SK-N-SH treated with all-trans-retinoic acid at 6 μM for 48 hours (cell line): ENCODE results near the gene KCNK4.

Source experiments
- ARNTL ChIP-seq: fragments of 450-650 bp; formaldehyde crosslinking; IDR thresholded peaks from 2 replicates; pipeline ENCODE4 v1.5.0; 2020; ENCODE audit warnings: low read depth, mild to moderate bottlenecking, moderate library complexity, borderline replicate concordance
- ESRRG ChIP-seq: fragments of 250-450 bp; sonication (Bioruptor Pico); IDR thresholded peaks from 2 replicates; pipeline ENCODE4 v1.6.1; 2021; ENCODE audit warnings: mild to moderate bottlenecking
- GLIS3 ChIP-seq: fragments of 250-450 bp; sonication (Bioruptor Pico); IDR thresholded peaks from 2 replicates; pipeline ENCODE4 v1.5.0; 2020; ENCODE audit warnings: mild to moderate bottlenecking, moderate library complexity
- OSR1 ChIP-seq: fragments of 250-450 bp; sonication (Bioruptor Pico); IDR thresholded peaks from 2 replicates; pipeline ENCODE4 v1.8.0; 2022; ENCODE audit warnings: moderate library complexity, mild to moderate bottlenecking, inconsistent platforms
- RARB ChIP-seq: fragments of 250-450 bp; sonication (Bioruptor Pico); IDR thresholded peaks from 2 replicates; pipeline ENCODE4 v1.8.0; 2021; ENCODE audit warnings: mild to moderate bottlenecking, moderate library complexity
- TCF4 ChIP-seq: fragments of 250-450 bp; sonication (Bioruptor Pico); IDR thresholded peaks from 2 replicates; pipeline ENCODE4 v1.8.0; 2021; ENCODE audit warnings: mild to moderate bottlenecking, moderate library complexity, borderline replicate concordance
- ZFP3 ChIP-seq: fragments of 250-450 bp; sonication (Bioruptor Pico); IDR thresholded peaks from 2 replicates; pipeline ENCODE4 v1.5.0; 2020; ENCODE audit warnings: mild to moderate bottlenecking, moderate library complexity
- ZFP30 ChIP-seq: fragments of 450-650 bp; formaldehyde crosslinking; IDR thresholded peaks from 2 replicates; pipeline ENCODE4 v1.5.0; 2022; ENCODE audit warnings: mild to moderate bottlenecking, moderate library complexity
- ZNF8 ChIP-seq: fragments of 450-650 bp; formaldehyde crosslinking; IDR thresholded peaks from 2 replicates; pipeline ENCODE4 v1.5.0; 2020; ENCODE audit warnings: mild to moderate bottlenecking, moderate library complexity
- TF ChIP-seq, protein P1 (sequence below): fragments of 250-450 bp; sonication (Bioruptor Pico); IDR thresholded peaks from 2 replicates; pipeline ENCODE4 v1.8.0; 2020; ENCODE audit warnings: mild to moderate bottlenecking, moderate library complexity, borderline replicate concordance
- TF ChIP-seq, protein P2 (sequence below): fragments of 250-450 bp; sonication (Bioruptor Pico); IDR thresholded peaks from 2 replicates; pipeline ENCODE4 v1.8.0; 2021; ENCODE audit warnings: low read depth, mild to moderate bottlenecking, moderate library complexity, borderline replicate concordance
- TF ChIP-seq, protein P3 (sequence below): fragments of 250-450 bp; sonication (Bioruptor Pico); IDR thresholded peaks from 2 replicates; pipeline ENCODE4 v1.5.0; 2020; ENCODE audit warnings: mild to moderate bottlenecking, moderate library complexity
- TF ChIP-seq, protein P4 (sequence below): fragments of 250-450 bp; sonication (Bioruptor Pico); IDR thresholded peaks from 2 replicates; pipeline ENCODE4 v1.5.1; 2021; ENCODE audit warnings: mild to moderate bottlenecking, moderate library complexity
- TF ChIP-seq, protein P5 (sequence below): fragments of 250-450 bp; sonication (Bioruptor Pico); IDR thresholded peaks from 2 replicates; pipeline ENCODE4 v1.5.1; 2020; ENCODE audit warnings: low read depth, mild to moderate bottlenecking, moderate library complexity

DNA sequence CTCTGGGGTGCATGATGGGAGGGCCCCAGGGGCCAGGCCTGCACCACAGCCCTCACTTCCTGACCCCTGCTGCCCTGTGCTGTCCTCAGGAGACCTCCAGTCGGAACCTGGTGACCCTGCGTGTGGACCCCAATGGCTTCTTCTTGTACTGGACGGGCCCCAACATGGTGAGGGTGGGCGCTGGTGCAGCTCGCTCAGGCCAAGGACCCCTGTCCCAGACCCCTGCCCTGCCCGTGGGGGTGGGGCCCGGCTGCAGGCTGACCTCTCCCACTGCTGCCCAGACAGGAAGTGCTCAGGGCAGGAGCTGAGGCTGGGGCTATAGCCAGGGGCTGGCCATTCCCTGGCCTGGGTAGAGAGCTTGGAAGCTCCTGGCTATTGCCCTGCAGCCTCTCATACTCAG, 36.8 kb upstream of the KCNK4 start:
- TF ChIP-seq TCF4 (CRISPR knock-in tag), result no peak
- TF ChIP-seq ARNTL (CRISPR knock-in tag), result no peak
- TF ChIP-seq GLIS3 (CRISPR knock-in tag), result no peak
- TF ChIP-seq ESRRG (CRISPR knock-in tag), result no peak
- TF ChIP-seq, protein P1, sequence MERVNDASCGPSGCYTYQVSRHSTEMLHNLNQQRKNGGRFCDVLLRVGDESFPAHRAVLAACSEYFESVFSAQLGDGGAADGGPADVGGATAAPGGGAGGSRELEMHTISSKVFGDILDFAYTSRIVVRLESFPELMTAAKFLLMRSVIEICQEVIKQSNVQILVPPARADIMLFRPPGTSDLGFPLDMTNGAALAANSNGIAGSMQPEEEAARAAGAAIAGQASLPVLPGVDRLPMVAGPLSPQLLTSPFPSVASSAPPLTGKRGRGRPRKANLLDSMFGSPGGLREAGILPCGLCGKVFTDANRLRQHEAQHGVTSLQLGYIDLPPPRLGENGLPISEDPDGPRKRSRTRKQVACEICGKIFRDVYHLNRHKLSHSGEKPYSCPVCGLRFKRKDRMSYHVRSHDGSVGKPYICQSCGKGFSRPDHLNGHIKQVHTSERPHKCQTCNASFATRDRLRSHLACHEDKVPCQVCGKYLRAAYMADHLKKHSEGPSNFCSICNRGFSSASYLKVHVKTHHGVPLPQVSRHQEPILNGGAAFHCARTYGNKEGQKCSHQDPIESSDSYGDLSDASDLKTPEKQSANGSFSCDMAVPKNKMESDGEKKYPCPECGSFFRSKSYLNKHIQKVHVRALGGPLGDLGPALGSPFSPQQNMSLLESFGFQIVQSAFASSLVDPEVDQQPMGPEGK, result no peak
- no peak for TF ChIP-seq RARB (CRISPR knock-in tag)
- no peak for TF ChIP-seq ZFP30 (CRISPR knock-in tag)
- no peak for TF ChIP-seq ZNF8 (CRISPR knock-in tag)
- TF ChIP-seq, protein P2, sequence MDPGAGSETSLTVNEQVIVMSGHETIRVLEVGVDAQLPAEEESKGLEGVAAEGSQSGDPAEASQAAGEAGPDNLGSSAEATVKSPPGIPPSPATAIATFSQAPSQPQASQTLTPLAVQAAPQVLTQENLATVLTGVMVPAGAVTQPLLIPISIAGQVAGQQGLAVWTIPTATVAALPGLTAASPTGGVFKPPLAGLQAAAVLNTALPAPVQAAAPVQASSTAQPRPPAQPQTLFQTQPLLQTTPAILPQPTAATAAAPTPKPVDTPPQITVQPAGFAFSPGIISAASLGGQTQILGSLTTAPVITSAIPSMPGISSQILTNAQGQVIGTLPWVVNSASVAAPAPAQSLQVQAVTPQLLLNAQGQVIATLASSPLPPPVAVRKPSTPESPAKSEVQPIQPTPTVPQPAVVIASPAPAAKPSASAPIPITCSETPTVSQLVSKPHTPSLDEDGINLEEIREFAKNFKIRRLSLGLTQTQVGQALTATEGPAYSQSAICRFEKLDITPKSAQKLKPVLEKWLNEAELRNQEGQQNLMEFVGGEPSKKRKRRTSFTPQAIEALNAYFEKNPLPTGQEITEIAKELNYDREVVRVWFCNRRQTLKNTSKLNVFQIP (CRISPR knock-in tag), result no peak
- TF ChIP-seq, protein P3, sequence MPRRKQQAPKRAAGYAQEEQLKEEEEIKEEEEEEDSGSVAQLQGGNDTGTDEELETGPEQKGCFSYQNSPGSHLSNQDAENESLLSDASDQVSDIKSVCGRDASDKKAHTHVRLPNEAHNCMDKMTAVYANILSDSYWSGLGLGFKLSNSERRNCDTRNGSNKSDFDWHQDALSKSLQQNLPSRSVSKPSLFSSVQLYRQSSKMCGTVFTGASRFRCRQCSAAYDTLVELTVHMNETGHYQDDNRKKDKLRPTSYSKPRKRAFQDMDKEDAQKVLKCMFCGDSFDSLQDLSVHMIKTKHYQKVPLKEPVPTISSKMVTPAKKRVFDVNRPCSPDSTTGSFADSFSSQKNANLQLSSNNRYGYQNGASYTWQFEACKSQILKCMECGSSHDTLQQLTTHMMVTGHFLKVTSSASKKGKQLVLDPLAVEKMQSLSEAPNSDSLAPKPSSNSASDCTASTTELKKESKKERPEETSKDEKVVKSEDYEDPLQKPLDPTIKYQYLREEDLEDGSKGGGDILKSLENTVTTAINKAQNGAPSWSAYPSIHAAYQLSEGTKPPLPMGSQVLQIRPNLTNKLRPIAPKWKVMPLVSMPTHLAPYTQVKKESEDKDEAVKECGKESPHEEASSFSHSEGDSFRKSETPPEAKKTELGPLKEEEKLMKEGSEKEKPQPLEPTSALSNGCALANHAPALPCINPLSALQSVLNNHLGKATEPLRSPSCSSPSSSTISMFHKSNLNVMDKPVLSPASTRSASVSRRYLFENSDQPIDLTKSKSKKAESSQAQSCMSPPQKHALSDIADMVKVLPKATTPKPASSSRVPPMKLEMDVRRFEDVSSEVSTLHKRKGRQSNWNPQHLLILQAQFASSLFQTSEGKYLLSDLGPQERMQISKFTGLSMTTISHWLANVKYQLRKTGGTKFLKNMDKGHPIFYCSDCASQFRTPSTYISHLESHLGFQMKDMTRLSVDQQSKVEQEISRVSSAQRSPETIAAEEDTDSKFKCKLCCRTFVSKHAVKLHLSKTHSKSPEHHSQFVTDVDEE (CRISPR knock-in tag), result no peak
- TF ChIP-seq, protein P4, sequence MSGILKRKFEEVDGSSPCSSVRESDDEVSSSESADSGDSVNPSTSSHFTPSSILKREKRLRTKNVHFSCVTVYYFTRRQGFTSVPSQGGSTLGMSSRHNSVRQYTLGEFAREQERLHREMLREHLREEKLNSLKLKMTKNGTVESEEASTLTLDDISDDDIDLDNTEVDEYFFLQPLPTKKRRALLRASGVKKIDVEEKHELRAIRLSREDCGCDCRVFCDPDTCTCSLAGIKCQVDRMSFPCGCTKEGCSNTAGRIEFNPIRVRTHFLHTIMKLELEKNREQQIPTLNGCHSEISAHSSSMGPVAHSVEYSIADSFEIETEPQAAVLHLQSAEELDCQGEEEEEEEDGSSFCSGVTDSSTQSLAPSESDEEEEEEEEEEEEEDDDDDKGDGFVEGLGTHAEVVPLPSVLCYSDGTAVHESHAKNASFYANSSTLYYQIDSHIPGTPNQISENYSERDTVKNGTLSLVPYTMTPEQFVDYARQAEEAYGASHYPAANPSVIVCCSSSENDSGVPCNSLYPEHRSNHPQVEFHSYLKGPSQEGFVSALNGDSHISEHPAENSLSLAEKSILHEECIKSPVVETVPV (CRISPR knock-in tag), result no peak
- TF ChIP-seq ZFP3 (CRISPR knock-in tag), result no peak
- TF ChIP-seq, protein P5, sequence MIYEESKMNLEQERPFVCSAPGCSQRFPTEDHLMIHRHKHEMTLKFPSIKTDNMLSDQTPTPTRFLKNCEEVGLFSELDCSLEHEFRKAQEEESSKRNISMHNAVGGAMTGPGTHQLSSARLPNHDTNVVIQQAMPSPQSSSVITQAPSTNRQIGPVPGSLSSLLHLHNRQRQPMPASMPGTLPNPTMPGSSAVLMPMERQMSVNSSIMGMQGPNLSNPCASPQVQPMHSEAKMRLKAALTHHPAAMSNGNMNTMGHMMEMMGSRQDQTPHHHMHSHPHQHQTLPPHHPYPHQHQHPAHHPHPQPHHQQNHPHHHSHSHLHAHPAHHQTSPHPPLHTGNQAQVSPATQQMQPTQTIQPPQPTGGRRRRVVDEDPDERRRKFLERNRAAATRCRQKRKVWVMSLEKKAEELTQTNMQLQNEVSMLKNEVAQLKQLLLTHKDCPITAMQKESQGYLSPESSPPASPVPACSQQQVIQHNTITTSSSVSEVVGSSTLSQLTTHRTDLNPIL (CRISPR knock-in tag), result no peak
- no peak for TF ChIP-seq OSR1 (CRISPR knock-in tag)
